Stimulated activated naive CD4-positive, alpha-beta T cell (primary cell): ENCODE data around the gene SPACA9.

ENCODE experiments used
- DNase-seq, 6 experiments: peaks; one replicate each; lab custom pipeline; 2025; lab: John Stamatoyannopoulos, UW

The SPACA9 gene

DNA sequence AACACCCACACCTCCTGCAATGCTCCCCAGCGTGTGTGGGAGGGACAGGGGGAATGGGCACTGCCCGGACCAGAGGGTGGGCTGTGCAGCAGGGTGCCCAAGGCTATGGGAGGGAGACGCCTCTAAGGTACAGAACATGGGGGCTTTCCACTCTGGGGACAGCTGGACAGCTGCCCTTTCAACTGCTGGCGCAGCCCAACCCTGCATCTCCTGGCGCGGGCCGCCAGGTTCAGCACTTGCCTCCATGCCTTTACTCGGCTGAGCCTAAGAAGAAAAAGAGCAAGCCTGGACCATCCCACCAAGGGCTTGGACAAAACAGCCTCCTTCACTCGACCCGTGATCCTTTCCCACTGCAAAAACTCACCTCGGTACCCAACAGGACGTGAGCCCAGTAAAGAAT, 15.6 kb upstream of the SPACA9 start:
- DNase-seq: no peak

DNA sequence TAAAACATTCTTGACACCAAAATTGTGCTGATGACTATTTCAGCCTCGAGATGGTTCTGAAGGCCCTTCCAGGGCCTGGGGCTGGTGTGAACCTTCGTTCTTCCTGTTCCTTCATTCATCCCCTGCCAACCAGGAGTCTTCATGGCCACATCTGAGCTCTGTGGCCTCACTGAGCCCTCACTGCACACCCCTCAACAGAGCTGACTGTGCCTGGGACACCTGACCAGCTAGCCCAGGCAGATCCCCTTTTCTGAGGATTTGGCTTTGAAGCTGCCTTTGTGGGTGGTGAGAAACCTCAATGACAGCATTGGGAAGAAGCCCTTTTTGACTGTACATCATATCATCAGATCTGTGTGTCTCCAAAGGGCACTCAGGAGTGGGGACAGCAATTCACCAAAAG, 14.4 kb upstream of the SPACA9 start:
- no peak for DNase-seq

DNA sequence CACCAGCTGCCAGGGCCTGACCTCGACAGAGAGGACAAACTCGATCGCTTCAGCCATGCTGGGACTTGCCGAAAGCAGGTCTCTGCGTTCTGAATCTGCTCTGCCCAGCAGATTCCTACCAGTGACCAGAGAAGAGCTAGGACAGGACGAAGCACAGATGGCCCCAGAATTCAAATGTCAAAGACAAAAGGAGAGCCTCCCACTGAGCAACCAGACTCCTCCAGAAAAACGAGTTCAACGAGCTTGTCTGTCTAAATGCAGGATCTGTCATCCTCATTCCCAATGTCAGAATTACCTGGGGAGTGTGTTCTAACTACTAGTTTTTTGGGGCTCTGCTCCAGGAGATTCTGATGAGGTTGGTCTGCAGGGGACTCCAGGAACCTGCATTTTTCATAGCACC, 14.0 kb upstream of the SPACA9 start:
- DNase-seq: no peak

DNA sequence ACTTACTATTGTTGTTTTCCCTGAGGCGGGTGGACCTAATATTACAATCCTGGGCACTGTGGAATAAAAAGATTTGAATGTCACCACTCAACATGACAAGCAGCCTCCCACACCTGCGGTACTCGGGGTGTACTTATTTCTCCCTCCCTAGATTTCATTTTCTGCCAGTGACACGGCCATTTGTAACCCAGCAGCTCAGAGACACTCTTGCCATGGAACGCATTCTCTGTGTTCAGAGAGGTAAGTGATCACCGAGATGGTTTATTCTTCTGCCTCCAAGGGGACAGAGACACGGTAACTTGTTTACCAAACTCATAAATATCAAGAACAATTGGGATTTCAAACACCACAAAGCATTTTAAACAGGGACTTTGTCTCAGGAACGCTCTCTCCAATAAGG, 11.8 kb upstream of the SPACA9 start:
- no peak for DNase-seq

DNA sequence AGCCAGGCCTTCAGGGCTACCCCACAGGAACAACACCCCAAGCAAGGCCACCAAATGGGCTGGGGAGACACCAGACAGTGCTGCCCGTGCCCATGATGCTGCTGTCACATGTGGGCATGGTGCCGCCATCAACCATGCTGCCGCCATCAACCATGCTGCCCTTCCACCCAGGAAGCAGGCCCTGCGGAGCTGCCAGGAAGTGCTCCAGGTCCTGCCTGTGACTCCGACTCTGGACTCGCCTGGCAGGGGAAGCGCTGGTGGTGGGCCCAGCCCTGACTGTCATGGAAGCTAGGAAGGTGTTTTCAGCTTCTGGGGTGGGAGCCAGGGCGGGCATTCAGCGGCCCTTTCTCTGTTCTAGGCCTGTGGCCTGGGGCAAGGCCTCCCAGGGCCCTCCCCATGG, 9.4 kb upstream of the SPACA9 start:
- DNase-seq: no peak

DNA sequence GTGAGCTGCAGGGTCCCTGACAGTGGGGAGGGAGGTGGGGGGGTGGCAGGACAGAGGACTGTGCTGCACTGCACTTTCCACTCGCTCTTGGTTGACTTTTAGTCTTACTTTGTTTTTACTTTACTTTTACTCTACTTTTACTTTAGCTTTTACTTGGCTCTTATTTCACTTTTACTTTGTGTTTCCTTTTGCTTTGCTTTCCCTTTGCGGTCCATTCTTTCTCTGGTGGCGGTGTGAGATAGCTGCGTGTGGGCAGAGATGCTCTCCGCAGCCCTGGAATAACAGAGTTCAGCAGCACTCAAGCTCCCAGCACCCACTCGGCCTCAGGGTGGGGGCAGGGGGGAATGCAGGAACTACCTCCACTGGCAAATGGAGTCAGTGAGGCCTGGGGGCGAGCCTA, 5.3 kb upstream of the SPACA9 start:
- no peak for DNase-seq

DNA sequence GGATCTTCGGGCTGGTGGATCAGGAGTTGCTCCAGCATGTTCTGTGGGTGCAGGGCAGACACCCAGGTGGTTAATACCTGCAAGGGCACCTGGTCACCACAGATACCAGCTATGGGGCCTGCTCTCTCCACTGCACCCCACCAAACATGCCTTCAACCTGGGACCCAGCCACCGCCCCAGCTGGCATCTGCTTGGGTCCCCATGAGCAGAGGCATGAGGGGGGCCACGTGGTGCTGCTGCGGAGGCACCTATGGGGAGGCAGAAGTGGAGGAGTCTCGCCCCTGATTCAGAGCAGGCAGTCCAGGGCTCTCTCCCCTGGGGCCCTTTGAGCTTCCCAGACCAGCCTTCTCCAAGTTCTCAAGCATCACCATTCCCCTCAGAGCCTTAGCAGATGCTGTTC, 3.5 kb upstream of the SPACA9 start:
- DNase-seq: no peak

DNA sequence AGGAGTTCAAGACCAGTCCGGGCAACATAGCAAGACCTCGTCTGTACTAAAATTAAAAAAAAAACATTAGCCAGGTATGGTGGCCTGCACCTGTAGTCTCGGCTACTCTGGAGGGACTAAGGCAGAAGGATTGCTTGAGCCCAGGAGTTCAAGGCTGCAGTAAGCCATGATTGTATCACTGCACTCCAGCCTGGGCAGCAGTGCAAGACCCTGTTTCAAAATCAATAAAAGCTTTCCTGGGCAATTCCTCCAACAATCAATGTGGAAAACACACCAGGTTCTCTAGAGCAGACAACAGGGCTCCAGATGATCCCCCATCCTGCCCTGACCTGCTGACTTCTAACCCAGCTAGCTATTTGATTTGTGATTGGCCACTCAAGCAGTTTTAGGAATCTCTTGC, 1.8 kb upstream of the SPACA9 start:
- DNase-seq: no peak

DNA sequence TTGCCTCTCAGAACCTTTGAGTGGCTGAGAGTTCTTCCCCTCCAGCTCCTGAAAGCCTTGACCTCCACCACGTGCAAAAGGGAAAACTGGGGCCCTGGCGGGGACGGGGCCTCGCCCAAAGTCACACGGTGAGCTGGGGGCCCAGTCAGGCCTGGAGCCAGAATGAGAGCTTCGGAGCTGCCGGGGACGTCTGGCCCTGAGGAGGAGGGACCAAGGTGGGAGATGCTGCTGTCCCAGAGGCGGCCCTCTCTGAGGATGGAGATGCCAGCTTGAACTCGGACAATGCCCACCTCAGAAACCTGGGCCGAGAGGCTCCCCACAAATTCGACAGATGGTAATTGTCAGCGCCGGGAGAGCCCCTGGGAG, 1.3 kb upstream of the SPACA9 start:
- DNase-seq: no peak

DNA sequence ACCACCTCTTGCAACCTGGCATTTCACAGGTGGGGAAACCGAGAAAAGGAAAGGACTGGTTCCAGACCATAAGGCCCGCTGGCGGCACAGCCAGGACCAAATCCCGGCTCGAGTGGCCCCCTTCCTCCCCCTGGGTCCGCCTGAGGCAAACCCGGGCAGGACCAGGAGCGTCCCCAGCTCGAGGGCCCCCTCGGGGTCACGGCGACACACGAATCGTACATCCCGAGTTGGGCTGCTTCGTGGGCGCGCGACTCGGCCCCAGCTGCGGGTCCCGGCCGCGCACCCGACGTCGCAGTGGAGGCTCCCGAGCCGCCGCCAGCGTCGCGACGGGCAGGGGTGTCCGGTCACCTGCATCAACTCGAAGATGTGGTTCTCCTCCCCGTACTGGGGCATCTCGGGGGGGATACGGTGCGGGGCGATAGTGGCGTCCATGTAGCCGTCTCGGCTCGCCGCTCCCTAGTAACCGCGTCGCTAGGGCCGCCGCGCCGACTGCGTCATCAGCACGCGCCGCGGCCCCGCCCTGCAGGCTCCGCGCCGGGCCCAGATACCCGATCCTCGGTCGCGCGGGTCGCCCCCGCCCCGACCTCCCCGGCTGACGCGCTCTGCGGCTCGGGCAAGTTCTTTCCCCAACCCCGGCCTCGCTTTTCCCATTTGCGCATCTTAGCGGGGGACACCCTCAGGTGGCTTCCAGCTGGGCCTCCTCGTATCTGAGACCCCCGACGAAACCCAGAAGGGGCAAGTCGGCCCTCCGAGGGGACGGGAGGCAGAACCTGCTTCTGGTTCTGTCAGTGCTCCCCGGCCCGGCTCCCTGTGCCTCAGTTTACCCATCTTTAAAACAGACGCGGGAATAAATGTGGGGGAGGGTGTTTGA, 639 bp upstream of the SPACA9 start, which contains the start of gene AK8:
Gene AK8, minus strand, starts transcription at position 461 of the 871 bp plus-strand sequence. Its CDS starts 29 bp downstream, at position 432.
- peak; percentile 42 to 82 (median 70) for DNase-seq

DNA sequence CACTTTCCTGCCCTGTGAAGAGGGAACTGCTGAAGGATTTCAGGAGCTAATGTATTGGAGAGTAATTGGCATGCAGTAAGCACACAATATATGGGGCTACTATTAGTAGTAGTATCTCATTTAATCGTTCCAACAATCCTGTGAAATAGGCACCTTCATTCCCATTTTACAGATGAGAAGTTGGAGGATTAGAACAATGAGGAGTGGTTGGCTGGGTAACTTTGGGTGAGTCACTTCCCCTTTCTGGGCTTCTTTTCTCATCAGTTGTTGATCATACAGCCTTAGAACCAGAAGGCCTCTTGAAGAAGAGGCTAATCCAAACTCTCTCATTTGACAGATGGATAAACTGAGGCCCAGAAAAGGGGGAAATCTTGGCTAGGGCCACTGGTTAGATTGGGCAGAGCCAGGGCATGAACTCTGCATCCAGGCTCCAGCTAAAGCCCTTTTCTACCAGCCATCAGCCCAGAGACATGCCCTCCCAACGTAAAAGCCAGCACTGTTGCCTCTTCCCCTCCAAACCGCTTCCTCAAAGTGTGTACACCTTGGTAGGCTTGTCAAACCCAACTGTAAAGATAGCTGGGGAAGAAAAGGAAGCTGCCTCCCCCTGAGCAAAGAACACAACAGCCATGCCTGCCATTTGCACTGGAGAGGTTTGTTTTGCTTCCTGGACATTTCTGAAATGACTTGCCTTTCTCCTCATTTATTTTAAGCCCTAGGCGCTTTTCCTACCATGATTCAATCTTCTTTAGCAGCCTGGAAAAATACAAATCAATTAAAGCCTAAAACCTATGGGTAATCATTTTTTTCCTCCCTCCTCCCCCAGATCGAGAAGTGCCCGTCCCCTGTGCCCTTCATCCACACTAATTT, 992 bp downstream of the SPACA9 start:
- no peak for DNase-seq

DNA sequence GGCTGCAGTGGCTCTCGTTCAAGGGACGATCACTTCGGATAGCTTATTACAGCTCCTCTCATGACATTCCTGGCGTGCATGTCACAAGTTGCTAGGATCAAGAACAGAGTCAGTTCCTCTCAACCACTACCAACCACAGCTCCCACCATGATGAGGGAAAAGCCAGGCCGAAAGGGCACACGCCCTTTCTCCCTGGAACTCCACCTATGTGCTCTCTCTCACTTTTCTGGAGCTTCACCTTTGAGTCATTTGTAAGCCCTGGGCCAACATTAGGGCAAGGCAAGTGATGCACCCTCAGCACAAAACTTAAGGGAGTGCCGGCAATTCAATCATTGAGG, 1.6 kb downstream of the SPACA9 start:
- no peak for DNase-seq

DNA sequence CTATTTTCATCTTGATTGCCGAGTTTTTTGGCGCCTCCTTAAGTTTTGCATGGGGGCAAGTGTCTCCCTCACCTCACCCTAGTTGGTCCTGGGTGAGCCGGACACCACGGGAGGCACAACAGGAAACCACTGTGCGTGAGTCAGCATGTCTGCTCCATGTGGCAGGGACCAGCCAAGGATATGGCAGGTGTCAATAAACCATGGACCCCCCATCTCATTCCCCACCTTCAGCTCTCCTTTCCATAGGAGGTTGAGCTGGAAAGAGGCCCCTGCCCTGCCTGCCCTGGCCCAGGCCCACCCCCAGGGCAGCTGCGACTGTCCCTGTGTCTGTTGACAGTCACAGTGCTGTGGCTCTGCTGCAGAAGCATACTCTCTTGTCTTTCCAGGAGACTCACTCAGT, 3.1 kb downstream of the SPACA9 start:
- DNase-seq: no peak

DNA sequence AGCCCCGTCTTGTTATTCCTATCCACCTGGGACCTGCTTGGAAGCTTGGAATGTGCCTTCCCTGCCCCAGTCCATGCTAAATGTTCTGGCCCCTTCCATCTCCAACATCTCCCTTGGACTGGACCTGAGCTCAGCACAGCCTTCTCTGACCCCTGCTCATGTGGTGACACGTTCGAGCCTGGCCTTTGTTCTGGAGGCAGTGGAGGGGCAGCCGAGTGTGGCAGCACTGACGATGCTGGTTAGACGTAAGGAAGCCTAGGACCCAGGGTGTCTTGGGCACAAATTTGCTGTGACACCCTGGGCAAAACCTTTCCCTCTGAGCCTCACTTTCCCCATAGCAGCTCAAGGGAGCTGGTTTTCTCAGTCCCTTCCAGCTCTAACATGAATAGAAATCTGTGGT, 3.9 kb downstream of the SPACA9 start:
- DNase-seq: no peak

DNA sequence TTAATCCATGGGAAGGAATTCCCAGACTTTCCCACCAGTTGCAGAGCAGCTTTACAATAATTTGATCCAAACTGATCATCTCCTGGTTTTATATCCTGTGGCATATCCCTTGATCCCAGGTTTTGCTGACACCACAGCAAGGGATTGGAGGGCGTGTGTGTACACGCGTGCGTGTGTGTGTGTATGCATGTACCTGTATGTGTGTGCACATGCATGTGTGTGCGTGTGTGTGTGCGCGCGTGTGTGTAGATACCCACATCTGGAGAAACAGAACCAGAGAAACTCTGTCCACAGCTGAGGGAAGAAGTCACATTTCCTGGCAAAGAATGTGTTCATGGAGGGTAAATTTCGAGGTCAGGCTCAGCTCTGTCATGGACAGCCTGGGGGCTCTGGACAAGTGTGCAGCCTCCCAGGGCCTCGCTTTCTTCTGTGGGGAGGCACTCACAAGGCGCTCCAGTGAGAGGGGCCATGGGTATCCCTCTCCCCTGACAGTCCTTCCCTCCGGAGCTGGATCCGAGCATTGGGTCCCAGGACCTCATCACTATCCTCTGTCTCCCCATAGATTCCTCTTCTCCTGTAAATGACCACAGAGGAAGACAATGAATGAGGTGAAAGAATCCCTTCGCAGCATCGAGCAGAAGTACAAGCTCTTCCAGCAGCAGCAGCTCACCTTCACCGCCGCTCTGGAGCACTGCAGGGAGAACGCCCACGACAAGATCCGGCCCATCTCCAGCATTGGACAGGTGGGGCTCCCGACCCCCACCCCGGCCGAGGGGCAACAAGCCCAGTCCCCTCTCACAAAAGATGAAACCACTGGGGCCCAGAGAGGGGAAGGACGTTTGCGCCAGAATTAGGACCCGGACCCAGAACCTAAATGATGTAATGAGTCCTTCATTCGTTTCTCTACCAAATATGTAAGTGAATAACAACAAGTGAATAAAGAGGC, 4.9 kb downstream of the SPACA9 start:
- DNase-seq: no peak

DNA sequence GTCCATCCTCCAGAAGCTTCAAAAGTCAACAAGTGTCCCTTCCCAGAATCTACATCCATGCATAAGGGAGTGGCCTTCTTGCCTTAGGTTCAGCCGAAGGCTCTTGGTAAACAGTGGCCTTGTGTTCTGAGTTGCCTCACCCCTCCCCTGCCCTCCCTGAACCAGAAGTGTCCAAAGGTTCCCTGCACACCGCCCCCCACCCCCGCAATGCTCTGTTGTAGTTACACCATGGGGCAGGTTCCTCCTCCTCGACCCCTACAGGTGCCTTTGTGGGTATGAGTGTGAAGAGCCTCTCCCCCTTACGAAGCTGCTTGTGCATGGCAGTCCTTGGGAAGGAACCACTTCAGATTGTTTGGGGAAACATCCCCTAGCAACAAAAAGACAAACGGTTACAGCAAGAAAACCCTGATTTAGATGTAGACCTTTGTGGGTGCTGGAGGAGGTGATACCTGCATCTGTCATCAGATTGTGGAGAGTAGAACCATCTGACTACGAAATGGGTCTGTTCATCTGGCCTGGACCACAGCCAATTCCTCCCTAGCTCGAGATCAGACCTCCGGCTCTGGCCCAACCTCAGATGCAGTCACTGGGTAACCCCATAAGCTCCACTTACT, 7.1 kb downstream of the SPACA9 start:
- no peak for DNase-seq

DNA sequence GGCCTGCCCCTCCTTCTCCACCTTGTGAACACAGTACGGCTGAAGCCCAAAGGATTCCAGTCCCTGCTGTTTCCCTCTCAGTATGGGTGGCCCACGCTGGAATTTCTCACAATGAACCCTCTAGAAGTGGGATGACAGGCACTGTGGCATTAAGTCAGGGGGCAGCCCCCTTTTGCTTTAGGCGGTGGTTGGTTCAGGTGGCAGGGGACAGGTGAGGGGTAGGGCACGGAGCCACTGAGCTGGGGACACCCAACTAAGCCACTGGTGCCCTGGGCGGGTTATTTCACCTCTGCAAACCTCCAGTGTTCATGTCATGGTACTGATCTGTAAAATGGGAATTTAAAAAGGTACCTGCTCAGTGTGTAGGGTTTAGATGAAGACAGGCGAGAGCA, 7.6 kb downstream of the SPACA9 start:
- DNase-seq: no peak

DNA sequence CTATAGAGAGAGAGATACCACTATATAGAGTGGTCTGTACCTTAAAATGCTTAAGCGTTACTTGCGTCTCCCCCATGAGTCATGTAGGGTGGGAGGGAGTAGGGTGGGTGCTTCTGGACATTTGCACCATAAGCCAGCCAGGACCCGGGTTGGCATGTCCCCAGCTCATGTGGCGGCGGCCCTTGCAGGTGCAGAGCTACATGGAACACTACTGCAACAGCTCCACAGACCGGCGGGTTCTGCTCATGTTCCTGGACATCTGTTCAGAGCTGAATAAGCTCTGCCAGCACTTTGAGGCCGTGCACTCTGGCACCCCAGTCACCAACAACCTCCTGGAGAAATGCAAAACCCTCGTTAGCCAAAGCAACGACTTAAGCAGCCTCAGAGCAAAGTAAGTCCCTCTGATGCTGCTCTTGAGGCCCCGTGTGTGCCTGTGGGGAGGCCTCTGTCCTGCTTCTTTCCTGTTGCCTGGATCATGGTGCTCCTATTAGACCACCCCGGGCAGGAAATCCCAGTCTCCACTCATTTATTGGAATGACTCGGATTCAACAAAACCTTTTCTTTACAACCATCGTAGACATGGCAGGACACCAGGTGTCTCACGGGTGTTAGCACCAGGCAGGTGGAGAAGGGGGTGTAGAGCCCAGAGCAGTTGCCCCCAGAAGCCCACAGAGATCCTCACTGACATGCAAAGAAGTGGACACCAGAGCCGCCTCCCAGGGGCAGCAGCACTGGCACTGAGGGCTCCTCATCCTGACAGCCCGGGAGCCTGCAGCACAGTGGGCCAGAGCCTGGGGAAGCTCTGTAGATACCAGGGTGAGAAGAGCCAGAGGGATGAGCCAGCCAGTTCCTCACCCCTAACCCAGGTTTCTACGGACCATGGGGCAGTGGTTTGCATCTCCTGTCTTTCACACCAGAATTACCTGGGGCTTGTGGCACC, 8.8 kb downstream of the SPACA9 start:
- DNase-seq: no peak

DNA sequence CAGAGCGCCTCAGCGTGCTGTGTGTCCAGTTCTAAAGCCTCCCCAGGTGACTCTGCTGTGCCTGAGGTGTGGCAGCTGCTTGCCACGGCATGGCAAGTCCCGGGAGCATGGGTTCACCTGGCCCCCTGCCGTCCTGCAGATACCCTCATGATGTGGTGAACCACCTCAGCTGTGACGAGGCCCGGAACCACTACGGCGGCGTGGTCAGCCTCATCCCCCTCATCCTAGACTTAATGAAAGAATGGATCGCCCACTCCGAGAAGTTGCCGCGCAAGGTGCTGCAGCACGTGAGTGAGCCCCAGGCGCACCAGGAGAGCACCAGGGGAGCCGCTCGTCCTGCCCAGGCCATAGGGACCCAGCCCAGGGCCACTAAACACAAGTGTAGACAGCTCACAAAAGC, 9.5 kb downstream of the SPACA9 start:
- no peak for DNase-seq

DNA sequence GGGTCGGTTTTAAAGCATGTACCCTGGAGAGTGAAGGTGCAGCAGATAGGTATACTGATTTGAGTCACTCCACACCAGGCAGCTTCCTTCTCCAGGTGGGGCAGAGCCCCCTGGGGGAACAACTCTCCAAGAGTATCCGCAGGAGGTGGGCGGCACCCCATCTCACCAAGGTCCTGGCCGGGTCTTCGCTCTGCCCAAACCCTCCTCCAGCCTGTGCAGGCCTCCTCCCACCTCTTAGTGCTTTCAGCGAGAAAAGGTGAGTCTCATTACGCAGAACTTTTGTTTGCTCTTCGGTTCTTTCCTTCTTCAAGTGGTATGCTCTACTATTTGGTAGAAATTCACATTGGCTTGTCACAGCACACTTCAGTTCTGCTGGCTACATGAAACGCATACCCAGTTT, 13.7 kb downstream of the SPACA9 start:
- DNase-seq: no peak

DNA sequence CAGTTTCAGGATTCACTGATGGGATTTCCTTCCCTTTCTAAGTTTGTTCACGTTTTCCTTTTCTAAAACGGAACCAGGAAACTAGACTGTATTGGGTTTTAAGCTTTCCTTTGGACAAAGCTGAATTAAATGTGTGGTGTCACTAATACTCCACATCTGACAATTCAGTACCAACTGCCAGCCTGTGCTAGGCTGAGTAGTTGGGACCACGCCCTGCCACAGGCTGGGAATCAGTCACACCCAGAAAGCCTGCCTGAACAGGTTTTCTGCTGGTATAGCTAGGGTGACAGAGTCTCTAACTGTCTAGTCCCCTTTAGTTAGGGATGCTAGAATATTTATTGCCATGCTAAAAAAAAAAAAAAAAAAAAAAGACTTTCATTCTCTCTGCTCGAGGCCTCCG, 15.6 kb downstream of the SPACA9 start:
- DNase-seq: no peak
